ENCODE results near the gene CYP4V2. TPM values are rescaled to one million over a fixed set of nuclear protein-coding genes. Genes with fewer than 3 reads are reported as not detected.

CYP4V2 gene
- total RNA-seq, 1 experiment from 2014 or later, result 2.0 TPM

- peaks cover 20% of the 10 kb centered on the region for H3K9me3 Mint-ChIP-seq
- peaks cover 11% of the 10 kb centered on the region; the same call in 1 of the 2 replicates for H3K27me3 Mint-ChIP-seq (ENCODE audit: low read depth)
- H3K4me1 Mint-ChIP-seq, result peaks cover 26% of the 10 kb centered on the region
- CTCF ChIA-PET, result no interaction called here
- ATAC-seq (no peak), DNase-seq (ENCODE audit: low spot score) (no peak)
- no peak overlapping the region for H3K4me3 Mint-ChIP-seq
- H3K27ac Mint-ChIP-seq, result no peak overlapping the region
- H3K36me3 Mint-ChIP-seq, result peaks cover 11% of the 10 kb centered on the region
- POLR2A ChIA-PET, result no interaction called here
- TF ChIP-seq ZNF219 (CRISPR knock-in tag; IDR thresholded peaks at IDR 0.05; ENCODE audit: borderline replicate concordance) (no peak), MLX (CRISPR knock-in tag; IDR thresholded peaks at IDR 0.05) (no peak), ZNF425 (CRISPR knock-in tag; conservative IDR thresholded peaks at IDR 0.05) (no peak), SMAD3 (CRISPR knock-in tag; IDR thresholded peaks at IDR 0.05; ENCODE audit: borderline replicate concordance) (no peak), ERG (CRISPR knock-in tag; IDR thresholded peaks at IDR 0.05) (no peak), STAT6 (CRISPR knock-in tag; conservative IDR thresholded peaks at IDR 0.05; ENCODE audit: low read depth) (no peak), PRDM15 (CRISPR knock-in tag; IDR thresholded peaks at IDR 0.05) (no peak), CTCF (IDR thresholded peaks at IDR 0.05) (no peak), TEAD1 (CRISPR knock-in tag; IDR thresholded peaks at IDR 0.05) (no peak), ZNF138 (CRISPR knock-in tag; conservative IDR thresholded peaks at IDR 0.05) (no peak), JUN (CRISPR knock-in tag; IDR thresholded peaks at IDR 0.05) (no peak), ZSCAN18 (CRISPR knock-in tag; IDR thresholded peaks at IDR 0.05) (no peak), ZMAT4 (CRISPR knock-in tag; IDR thresholded peaks at IDR 0.05) (no peak), ZNF121 (CRISPR knock-in tag; IDR thresholded peaks at IDR 0.05) (no peak), ATF2 (CRISPR knock-in tag; IDR thresholded peaks at IDR 0.05; ENCODE audit: borderline replicate concordance, low read depth) (no peak)
Measured at GRCh38 chr4:186188107-186188506, 3.3 kb upstream of the CYP4V2 start.
